Upper lobe of left lung (tissue), 4 donors: ENCODE measurements around the gene ATP2A2.

ENCODE experiments used
- CTCF ChIP-seq, 6 experiments: fragments of 450-650 bp in 4 of 6; fragments of 200-600 bp in 2 of 6; sonication (generic) in 2 of 6; IDR thresholded peaks; one replicate each; pipeline ENCODE4 v1.5.1; 2016 to 2019; ENCODE audit warnings: antibody characterized with exemption in 6 of 6
- EP300 ChIP-seq, 4 donors: sonication (generic); formaldehyde crosslinking; IDR thresholded peaks; one replicate each; pipeline ENCODE4 v1.5.1; 2017; ENCODE audit warnings: antibody characterized with exemption in 4 of 4, control low read depth in 2 of 4
- POLR2AphosphoS5 ChIP-seq, 2 donors: sonication (generic); formaldehyde crosslinking; IDR thresholded peaks; one replicate each; pipeline ENCODE4 v1.5.1; 2017; ENCODE audit warnings: antibody characterized with exemption in 2 of 2

GRCh38 chr12:110246636-110247339 lies 34.3 kb upstream of the ATP2A2 start:
- TF ChIP-seq CTCF (IDR thresholded peaks at IDR 0.05) (no peak), POLR2AphosphoS5 (IDR thresholded peaks at IDR 0.05) (no peak), EP300 (IDR thresholded peaks at IDR 0.05) (no peak)
